Muscle layer of colon (tissue), 2 donors: Measurements from ENCODE around the gene APP.

Source experiments
- H3K27ac ChIP-seq: one replicate; pipeline ENCODE4 v1.7.0; 2013; ENCODE audit warnings: low read depth, mild to moderate bottlenecking, low read length, moderate library complexity
- H3K27me3 ChIP-seq, 2 donors: one replicate each; pipeline ENCODE4 v1.7.0; 2013; ENCODE audit warnings: low read length in 2 of 2, mild to moderate bottlenecking in 2 of 2; ENCODE audit not compliant: insufficient read depth in 2 of 2, control insufficient read depth in 1 of 2
- H3K36me3 ChIP-seq: one replicate; pipeline ENCODE4 v1.7.0; 2013; ENCODE audit warnings: mild to moderate bottlenecking, low read length; ENCODE audit not compliant: insufficient read depth
- H3K4me1 ChIP-seq: one replicate; pipeline ENCODE4 v1.7.0; 2013; ENCODE audit warnings: mild to moderate bottlenecking, low read length; ENCODE audit not compliant: insufficient read depth
- H3K4me3 ChIP-seq, 2 donors: one replicate each; pipeline ENCODE4 v1.7.0; 2013; ENCODE audit warnings: low read length in 2 of 2, low read depth in 1 of 2, mild to moderate bottlenecking in 1 of 2, moderate library complexity in 1 of 2
- H3K9ac ChIP-seq: one replicate; pipeline ENCODE4 v1.7.0; 2013; ENCODE audit warnings: low read length
- H3K9me3 ChIP-seq: one replicate; pipeline ENCODE4 v1.7.0; 2013; ENCODE audit warnings: mild to moderate bottlenecking, low read length
- donor health status: abdominal sarcoma.
- donor health status: Adenocarcinoma of cecum.

APP gene

GRCh38 chr21:25905126-25905525, 265.4 kb downstream of the APP start:
- H3K9ac ChIP-seq, result no peak overlapping the region
- H3K9me3 ChIP-seq, result no peaks in the 10 kb centered on the region
- H3K4me1 ChIP-seq, result no peaks in the 10 kb centered on the region

GRCh38 chr21:25904044-25904695, 266.4 kb downstream of the APP start:
- no peak overlapping the region for H3K27ac ChIP-seq
- H3K9ac ChIP-seq, result no peak overlapping the region
- H3K27me3 ChIP-seq, result no peaks in the 10 kb centered on the region
- no peaks in the 10 kb centered on the region for H3K9me3 ChIP-seq
- peaks cover 5% of the 10 kb centered on the region for H3K36me3 ChIP-seq
- no peak overlapping the region for H3K4me3 ChIP-seq
- no peaks in the 10 kb centered on the region for H3K4me1 ChIP-seq

More at GRCh38 chr21:25905126-25905525, 265.4 kb downstream of the APP start:
- Histone ChIP-seq H3K27me3 (no peaks in the 10 kb centered on the region), H3K27ac (no peak overlapping the region), H3K4me3 (no peak overlapping the region), H3K36me3 (peaks cover 5% of the 10 kb centered on the region)

DNA sequence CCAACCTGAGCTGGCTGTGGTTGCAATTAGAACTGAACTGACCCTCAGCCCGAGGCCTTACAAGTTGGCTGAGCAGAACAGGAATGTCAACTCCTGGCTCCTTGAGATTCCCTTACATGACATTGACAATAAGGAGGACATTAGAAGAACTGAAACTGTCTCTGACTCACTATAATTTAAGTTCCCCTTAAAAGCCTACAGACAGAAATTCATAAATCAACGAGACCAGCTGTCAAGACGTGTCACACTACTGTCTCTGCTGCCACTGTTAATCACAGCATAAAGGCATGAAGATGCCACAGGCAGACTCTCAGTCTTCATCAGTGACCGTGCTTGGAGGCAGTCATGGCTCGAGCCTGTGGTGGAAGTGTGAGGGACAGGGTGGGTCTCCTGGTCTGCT, 267.0 kb downstream of the APP start:
- H3K9ac ChIP-seq, result no peak overlapping the region
- H3K36me3 ChIP-seq, result peaks cover 5% of the 10 kb centered on the region
- no peak overlapping the region for H3K27ac ChIP-seq
- H3K27me3 ChIP-seq, result no peaks in the 10 kb centered on the region
- H3K4me1 ChIP-seq, result no peaks in the 10 kb centered on the region
- no peaks in the 10 kb centered on the region for H3K9me3 ChIP-seq
- H3K4me3 ChIP-seq, result no peak overlapping the region

DNA sequence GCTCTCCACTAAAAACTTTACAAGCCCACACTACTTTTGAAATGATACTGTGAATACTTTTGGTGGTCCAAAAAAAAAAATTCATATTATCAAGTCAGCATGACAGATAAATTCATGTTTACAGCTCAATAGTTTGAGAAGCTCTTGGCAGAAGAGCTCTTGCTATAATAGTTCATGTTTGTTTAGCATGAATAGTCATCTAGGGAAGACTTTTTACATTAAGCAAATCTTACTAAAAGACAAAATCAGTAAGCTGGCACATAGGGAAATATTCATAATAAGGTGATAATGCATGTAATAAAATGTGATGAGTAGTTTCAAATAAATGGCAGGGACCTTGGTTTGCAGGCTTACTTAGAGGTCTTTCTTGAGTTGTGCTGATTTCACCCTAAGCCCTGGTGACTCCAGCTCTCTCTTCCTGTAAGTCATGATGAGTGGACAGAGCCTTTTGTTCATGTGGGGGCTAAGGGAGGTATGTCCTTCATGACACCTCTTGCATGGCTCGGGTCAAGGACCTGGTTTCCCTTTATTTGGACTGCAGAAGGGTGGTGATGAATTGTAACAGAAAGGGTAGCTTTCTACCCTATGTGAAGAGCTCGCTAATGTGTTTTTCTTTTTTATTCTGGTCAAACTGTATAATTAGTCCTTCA, 269.1 kb downstream of the APP start:
- Histone ChIP-seq H3K4me3 (no peak overlapping the region), H3K9me3 (no peaks in the 10 kb centered on the region), H3K4me1 (no peaks in the 10 kb centered on the region), H3K9ac (no peak overlapping the region), H3K27ac (no peak overlapping the region), H3K27me3 (no peaks in the 10 kb centered on the region), H3K36me3 (peaks cover 5% of the 10 kb centered on the region)

- Histone ChIP-seq H3K9me3 (no peaks in the 10 kb centered on the region), H3K4me1 (no peaks in the 10 kb centered on the region), H3K27ac (no peak overlapping the region), H3K27me3 (no peaks in the 10 kb centered on the region), H3K36me3 (peaks cover 3% of the 10 kb centered on the region), H3K4me3 (no peak overlapping the region), H3K9ac (no peak overlapping the region)
Observed at GRCh38 chr21:25898671-25899070, 271.9 kb downstream of the APP start.

- no peaks in the 10 kb centered on the region for H3K4me1 ChIP-seq
- no peak overlapping the region for H3K9ac ChIP-seq
- no peak overlapping the region for H3K4me3 ChIP-seq
- H3K9me3 ChIP-seq, result no peaks in the 10 kb centered on the region
- H3K27ac ChIP-seq, result no peak overlapping the region
- no peaks in the 10 kb centered on the region for H3K36me3 ChIP-seq
- no peaks in the 10 kb centered on the region for H3K27me3 ChIP-seq
Observed at GRCh38 chr21:25897383-25897782, 273.2 kb downstream of the APP start.

- no peak overlapping the region for H3K9ac ChIP-seq
Observed at GRCh38 chr21:25896501-25897056, 274.0 kb downstream of the APP start.

GRCh38 chr21:25895565-25896205, 274.9 kb downstream of the APP start:
- no peak overlapping the region for H3K27ac ChIP-seq
- no peak overlapping the region for H3K4me3 ChIP-seq
- H3K9ac ChIP-seq, result no peak overlapping the region
- peaks cover 9% of the 10 kb centered on the region for H3K36me3 ChIP-seq
- no peaks in the 10 kb centered on the region for H3K4me1 ChIP-seq
- H3K9me3 ChIP-seq, result no peaks in the 10 kb centered on the region
- H3K27me3 ChIP-seq, result no peaks in the 10 kb centered on the region

More at GRCh38 chr21:25896501-25897056, 274.0 kb downstream of the APP start:
- H3K27ac ChIP-seq, result no peak overlapping the region
- no peak overlapping the region for H3K4me3 ChIP-seq
- no peaks in the 10 kb centered on the region for H3K9me3 ChIP-seq
- H3K4me1 ChIP-seq, result no peaks in the 10 kb centered on the region
- H3K27me3 ChIP-seq, result no peaks in the 10 kb centered on the region
- H3K36me3 ChIP-seq, result peaks cover under 1% of the 10 kb centered on the region

DNA sequence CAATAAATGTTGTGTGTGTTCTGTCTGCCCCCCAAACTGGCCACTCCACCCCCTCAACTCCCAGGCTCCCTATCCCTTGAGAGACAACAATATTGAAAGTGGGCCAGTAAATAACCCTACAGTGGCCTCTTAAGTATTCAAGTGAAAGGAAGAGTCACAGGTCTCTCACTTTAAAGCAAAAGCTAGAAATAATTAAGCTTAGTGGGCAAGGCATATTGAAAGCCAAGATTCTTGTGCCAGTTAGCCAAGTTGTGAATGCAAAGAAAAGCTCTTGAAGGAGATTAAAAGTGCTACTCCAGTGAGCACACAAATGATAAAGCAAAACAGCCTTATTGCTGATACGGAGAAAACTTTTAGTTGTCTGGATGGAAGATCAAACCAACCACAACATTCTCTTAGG, 277.4 kb downstream of the APP start:
- Histone ChIP-seq H3K4me3 (no peak overlapping the region), H3K36me3 (peaks cover 9% of the 10 kb centered on the region), H3K9me3 (no peaks in the 10 kb centered on the region), H3K9ac (no peak overlapping the region), H3K27ac (no peak overlapping the region), H3K27me3 (no peaks in the 10 kb centered on the region), H3K4me1 (no peaks in the 10 kb centered on the region)

- Histone ChIP-seq H3K9ac (no peak overlapping the region), H3K27ac (no peak overlapping the region), H3K4me3 (no peak overlapping the region), H3K36me3 (peaks cover 25% of the 10 kb centered on the region), H3K27me3 (no peaks in the 10 kb centered on the region), H3K9me3 (no peaks in the 10 kb centered on the region), H3K4me1 (no peaks in the 10 kb centered on the region)
Observed at GRCh38 chr21:25891596-25891995, 279.0 kb downstream of the APP start.

GRCh38 chr21:25890001-25890400, 280.6 kb downstream of the APP start:
- Histone ChIP-seq H3K4me1 (no peaks in the 10 kb centered on the region), H3K4me3 (no peak overlapping the region), H3K9ac (no peak overlapping the region), H3K27me3 (no peaks in the 10 kb centered on the region), H3K27ac (no peak overlapping the region), H3K9me3 (no peaks in the 10 kb centered on the region), H3K36me3 (peaks cover 25% of the 10 kb centered on the region)
